ENCODE data around the gene ARMS2. TPM values are rescaled to one million over a fixed set of nuclear protein-coding genes. Genes with fewer than 3 reads are reported as not detected.

Gene ARMS2
- total and polyA plus RNA-seq, 4 experiments from 2014 or later = not detected

- POLR2A ChIA-PET (ENCODE audit: partially characterized antibody) = no interaction called here
- Histone ChIP-seq H3K4me1 (ENCODE audit: insufficient read depth, low read length) (peaks cover 41% of the 10 kb centered on the region), H3K36me3 (ENCODE audit: insufficient read depth, low read length) (no peaks in the 10 kb centered on the region), H3K27me3 (ENCODE audit: insufficient read depth, low read length) (no peaks in the 10 kb centered on the region), H3K9me3 (ENCODE audit: control insufficient read depth in 1 of 2, low read length in 2 of 2) (no peaks in the 10 kb centered on the region), H3K4me3 (ENCODE audit: low read length in 2 of 2) (no peak overlapping the region), H3K27ac (ENCODE audit: low read depth, low read length) (no peak overlapping the region)
- peaks cover 0 to 2% of the 10 kb centered on the region in 2 donors for H3K36me3 Mint-ChIP-seq
- DNase-seq = no peak
- H3K27ac Mint-ChIP-seq = no peak overlapping the region
- H3K27me3 Mint-ChIP-seq = no peaks in the 10 kb centered on the region
- CTCF ChIA-PET (ENCODE audit: partially characterized antibody) = interaction anchor here (1.4 to 4.1 kb wide), 5 partner anchors 9 to 151 kb away, joined by 3 to 33 read pairs (median 7); no protein-coding TSS in a partner anchor
- peaks cover 23 to 57% (median 42%) of the 10 kb centered on the region in 4 donors for H3K4me1 Mint-ChIP-seq
- H3K4me3 Mint-ChIP-seq = no peak overlapping the region
- intact Hi-C loops (cut with micrococcal nuclease) = no loop called here
- no peaks in the 10 kb centered on the region for H3K9me3 Mint-ChIP-seq
Observed at GRCh38 chr10:122494173-122494820, 39.8 kb downstream of the ARMS2 start.

GRCh38 chr10:122494833-122495232, 40.4 kb downstream of the ARMS2 start:
- intact Hi-C loops (cut with micrococcal nuclease) = no loop called here
- no peak overlapping the region for H3K27ac ChIP-seq (ENCODE audit: low read depth, low read length)
- Mint-ChIP-seq H3K27ac (peak overlapping the region in 1 of 7 donors; percentile 15), H3K4me3 (no peak overlapping the region), H3K4me1 (peaks cover 23 to 62% (median 42%) of the 10 kb centered on the region in 4 donors), H3K36me3 (peaks cover 0 to 2% of the 10 kb centered on the region in 2 donors), H3K9me3 (no peaks in the 10 kb centered on the region), H3K27me3 (no peaks in the 10 kb centered on the region)
- no peaks in the 10 kb centered on the region for H3K9me3 ChIP-seq (ENCODE audit: control insufficient read depth in 1 of 2, low read length in 2 of 2)
- POLR2A ChIA-PET (ENCODE audit: partially characterized antibody) = interaction anchor here (3.2 kb wide), 1 partner anchor 20 kb away, joined by 17 read pairs; no protein-coding TSS in a partner anchor
- H3K4me1 ChIP-seq (ENCODE audit: insufficient read depth, low read length) = peaks cover 41% of the 10 kb centered on the region
- no peak for DNase-seq
- H3K27me3 ChIP-seq (ENCODE audit: insufficient read depth, low read length) = no peaks in the 10 kb centered on the region
- H3K4me3 ChIP-seq (ENCODE audit: low read length in 2 of 2) = no peak overlapping the region
- H3K36me3 ChIP-seq (ENCODE audit: insufficient read depth, low read length) = no peaks in the 10 kb centered on the region
- CTCF ChIA-PET (ENCODE audit: partially characterized antibody) = interaction anchor here (0.7 to 4.1 kb wide), 5 partner anchors 8 to 152 kb away, joined by 3 to 33 read pairs (median 4); no protein-coding TSS in a partner anchor

- no peak overlapping the region for H3K27ac ChIP-seq (ENCODE audit: low read depth, low read length)
- Mint-ChIP-seq H3K36me3 (peaks cover 0 to 2% of the 10 kb centered on the region in 2 donors), H3K9me3 (no peaks in the 10 kb centered on the region), H3K4me3 (peak overlapping the region in 7 of 8 donors; percentile 36 to 90 (median 62)), H3K27me3 (no peaks in the 10 kb centered on the region), H3K4me1 (peaks cover 23 to 56% (median 41%) of the 10 kb centered on the region in 4 donors), H3K27ac (peak overlapping the region in 6 of 7 donors; percentile 15 to 89 (median 63))
- CTCF ChIA-PET (ENCODE audit: partially characterized antibody) = interaction anchor here (0.6 to 4.1 kb wide), 17 partner anchors 8 to 197 kb away, joined by 3 to 33 read pairs (median 4); no protein-coding TSS in a partner anchor
- no peak overlapping the region for H3K4me3 ChIP-seq (ENCODE audit: low read length in 2 of 2)
- H3K27me3 ChIP-seq (ENCODE audit: insufficient read depth, low read length) = no peaks in the 10 kb centered on the region
- POLR2A ChIA-PET (ENCODE audit: partially characterized antibody) = interaction anchor here (0.7 to 3.2 kb wide), 4 partner anchors 20 to 122 kb away, joined by 3 to 17 read pairs (median 3); no protein-coding TSS in a partner anchor
- peak in 4 of 5 donors; percentile 28 to 44 (median 34) for DNase-seq
- intact Hi-C loops (cut with micrococcal nuclease) = loop anchor here (1.0 to 2.0 kb wide), 3 partner anchors 21 to 70 kb away; no protein-coding TSS in a partner anchor
- H3K4me1 ChIP-seq (ENCODE audit: insufficient read depth, low read length) = peaks cover 36% of the 10 kb centered on the region
- no peaks in the 10 kb centered on the region for H3K36me3 ChIP-seq (ENCODE audit: insufficient read depth, low read length)
- no peaks in the 10 kb centered on the region for H3K9me3 ChIP-seq (ENCODE audit: control insufficient read depth in 1 of 2, low read length in 2 of 2)
Observed at GRCh38 chr10:122495406-122496340, 41.2 kb downstream of the ARMS2 start.

DNA sequence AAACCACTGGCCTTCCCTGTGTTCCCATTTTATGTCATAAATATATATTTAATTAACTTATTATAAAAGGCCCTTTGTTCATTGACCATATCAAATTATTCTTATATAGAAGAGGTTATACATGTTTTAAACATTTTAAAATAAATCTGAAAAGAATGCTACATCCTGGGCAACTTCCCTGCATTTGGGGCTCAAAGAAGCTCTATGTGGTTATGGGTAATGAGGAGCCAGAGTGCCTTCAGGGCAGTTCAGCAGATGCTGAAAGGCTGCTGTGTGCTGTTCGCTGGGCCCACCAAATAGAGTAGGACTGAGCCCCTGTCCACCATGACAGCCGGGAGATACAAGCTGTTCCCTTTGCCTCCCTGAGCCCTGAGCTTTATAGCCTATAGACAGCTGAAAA, 42.8 kb downstream of the ARMS2 start:
- no peaks in the 10 kb centered on the region for H3K27me3 ChIP-seq (ENCODE audit: insufficient read depth, low read length)
- Mint-ChIP-seq H3K4me1 (peaks cover 16 to 41% (median 28%) of the 10 kb centered on the region in 4 donors), H3K4me3 (no peak overlapping the region), H3K9me3 (no peaks in the 10 kb centered on the region), H3K27me3 (no peaks in the 10 kb centered on the region), H3K36me3 (peaks cover 0 to 2% of the 10 kb centered on the region in 2 donors), H3K27ac (no peak overlapping the region)
- H3K36me3 ChIP-seq (ENCODE audit: insufficient read depth, low read length) = no peaks in the 10 kb centered on the region
- peaks cover 21% of the 10 kb centered on the region for H3K4me1 ChIP-seq (ENCODE audit: insufficient read depth, low read length)
- no peaks in the 10 kb centered on the region for H3K9me3 ChIP-seq (ENCODE audit: control insufficient read depth in 1 of 2, low read length in 2 of 2)
- CTCF ChIA-PET (ENCODE audit: partially characterized antibody) = interaction anchor here (0.7 to 4.1 kb wide), 9 partner anchors 11 to 198 kb away, joined by 3 to 33 read pairs (median 7); no protein-coding TSS in a partner anchor
- DNase-seq = no peak
- H3K27ac ChIP-seq (ENCODE audit: low read depth, low read length) = no peak overlapping the region
- POLR2A ChIA-PET (ENCODE audit: partially characterized antibody) = interaction anchor here (3.2 kb wide), 1 partner anchor 18 kb away, joined by 17 read pairs; no protein-coding TSS in a partner anchor
- intact Hi-C loops (cut with micrococcal nuclease) = loop anchor here (2.0 kb wide), 2 partner anchors 20 to 54 kb away; no protein-coding TSS in a partner anchor
- H3K4me3 ChIP-seq (ENCODE audit: low read length in 2 of 2) = no peak overlapping the region

DNA sequence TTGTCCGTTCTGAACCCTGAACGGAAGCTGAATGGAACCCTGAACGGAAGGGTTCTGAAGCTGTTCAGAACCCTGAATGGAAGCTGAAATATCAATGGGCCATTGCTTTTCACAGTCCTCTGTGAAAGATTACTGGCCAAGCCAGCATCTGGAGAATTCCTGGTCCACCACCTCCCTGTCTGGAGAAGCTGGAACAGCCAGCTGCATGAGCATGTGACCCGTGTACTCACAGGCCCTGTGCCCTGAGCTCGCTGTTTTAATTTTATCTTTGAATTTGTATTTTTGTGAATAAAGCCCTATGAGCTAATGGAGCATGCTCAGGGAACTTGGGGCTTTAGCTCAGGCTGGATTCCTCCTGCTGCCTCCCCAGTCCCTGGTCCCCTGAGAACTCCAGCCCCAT, 44.1 kb downstream of the ARMS2 start:
- no peak overlapping the region for H3K4me3 Mint-ChIP-seq
- CTCF ChIA-PET (ENCODE audit: partially characterized antibody) = interaction anchor here (0.9 to 4.1 kb wide), 5 partner anchors 16 to 67 kb away, joined by 3 to 33 read pairs (median 4); no protein-coding TSS in a partner anchor
- Histone ChIP-seq H3K9me3 (ENCODE audit: control insufficient read depth in 1 of 2, low read length in 2 of 2) (no peaks in the 10 kb centered on the region), H3K27me3 (ENCODE audit: insufficient read depth, low read length) (no peaks in the 10 kb centered on the region), H3K4me3 (ENCODE audit: low read length in 2 of 2) (no peak overlapping the region), H3K36me3 (ENCODE audit: insufficient read depth, low read length) (no peaks in the 10 kb centered on the region), H3K4me1 (ENCODE audit: insufficient read depth, low read length) (peaks cover 21% of the 10 kb centered on the region), H3K27ac (ENCODE audit: low read depth, low read length) (no peak overlapping the region)
- POLR2A ChIA-PET (ENCODE audit: partially characterized antibody) = no interaction called here
- H3K9me3 Mint-ChIP-seq = no peaks in the 10 kb centered on the region
- H3K4me1 Mint-ChIP-seq = peaks cover 15 to 32% (median 23%) of the 10 kb centered on the region in 4 donors
- no peak for DNase-seq
- no peak overlapping the region for H3K27ac Mint-ChIP-seq
- no peaks in the 10 kb centered on the region for H3K27me3 Mint-ChIP-seq
- H3K36me3 Mint-ChIP-seq = peaks cover 0 to 2% of the 10 kb centered on the region in 2 donors
- intact Hi-C loops (cut with micrococcal nuclease) = no loop called here

GRCh38 chr10:122499012-122499411, 44.6 kb downstream of the ARMS2 start:
- no peak overlapping the region for H3K4me3 ChIP-seq (ENCODE audit: low read length in 2 of 2)
- H3K27ac ChIP-seq (ENCODE audit: low read depth, low read length) = no peak overlapping the region
- H3K36me3 ChIP-seq (ENCODE audit: insufficient read depth, low read length) = no peaks in the 10 kb centered on the region
- no peak for DNase-seq
- POLR2A ChIA-PET (ENCODE audit: partially characterized antibody) = no interaction called here
- no peaks in the 10 kb centered on the region for H3K9me3 Mint-ChIP-seq
- H3K27ac Mint-ChIP-seq = no peak overlapping the region
- peaks cover 21% of the 10 kb centered on the region for H3K4me1 ChIP-seq (ENCODE audit: insufficient read depth, low read length)
- no peaks in the 10 kb centered on the region for H3K9me3 ChIP-seq (ENCODE audit: control insufficient read depth in 1 of 2, low read length in 2 of 2)
- CTCF ChIA-PET (ENCODE audit: partially characterized antibody) = interaction anchor here (0.9 to 1.6 kb wide), 4 partner anchors 16 to 67 kb away, joined by 3 to 6 read pairs (median 4); no protein-coding TSS in a partner anchor
- no peaks in the 10 kb centered on the region for H3K27me3 ChIP-seq (ENCODE audit: insufficient read depth, low read length)
- H3K4me1 Mint-ChIP-seq = peaks cover 15 to 32% (median 23%) of the 10 kb centered on the region in 4 donors
- no peak overlapping the region for H3K4me3 Mint-ChIP-seq
- intact Hi-C loops (cut with micrococcal nuclease) = no loop called here
- peaks cover 0 to 2% of the 10 kb centered on the region in 2 donors for H3K36me3 Mint-ChIP-seq
- no peaks in the 10 kb centered on the region for H3K27me3 Mint-ChIP-seq

Data from CD4-positive, alpha-beta memory T cell (primary cell).